Lower lobe of right lung (tissue), 2 donors: ENCODE results near the gene PPIB. TPM values are rescaled to one million over a fixed set of nuclear protein-coding genes. Genes with fewer than 3 reads are reported as not detected.

Source experiments
- ATAC-seq, 2 donors: fragments of 200-7000 bp; cut with Tn5 transposase; one replicate each; pipeline ENCODE4 v1.9.1; 2020 to 2022; ENCODE audit warnings: mild to moderate bottlenecking in 2 of 2, moderate library complexity in 2 of 2
- DNase-seq: peaks from one replicate; pipeline ENCODE4 v3.0.0-alpha.2; 2020
- H3K27ac ChIP-seq: fragments of 200-600 bp; one replicate; pipeline ENCODE4 v1.8.0; 2022
- H3K27me3 ChIP-seq: fragments of 200-600 bp; one replicate; pipeline ENCODE4 v1.8.0; 2022; ENCODE audit warnings: low read depth
- H3K36me3 ChIP-seq: fragments of 200-600 bp; one replicate; pipeline ENCODE4 v1.8.0; 2022; ENCODE audit warnings: mild to moderate bottlenecking
- H3K4me1 ChIP-seq: fragments of 200-600 bp; one replicate; pipeline ENCODE4 v1.8.0; 2022
- H3K4me3 ChIP-seq: fragments of 200-600 bp; one replicate; pipeline ENCODE4 v1.8.0; 2022; ENCODE audit warnings: mild to moderate bottlenecking
- H3K9me3 ChIP-seq: fragments of 200-600 bp; one replicate; pipeline ENCODE4 v1.8.0; 2022
- intact Hi-C: fragments of 100-400 bp; cut with DNase I; formaldehyde crosslinking; loops from one replicate; pipeline ENCODE4 v1.11.0; 2022
- total RNA-seq: library from RNA; stranded (reverse); fragmentation: NEBNext Ultra II Directional; extraction: Animal tissue kit (Norgen Biotek cat#: 25700); gene quantifications from one replicate; pipeline ENCODE4 v1.2.1, GENCODE V29; 2021
- TF ChIP-seq, protein P1 (sequence below): fragments of 200-600 bp; IDR thresholded peaks from one replicate; pipeline ENCODE4 v1.8.0; 2022; ENCODE audit warnings: antibody characterized with exemption, mild to moderate bottlenecking
- donor health status: DM: no; HTN: yes; CAD: no; lungs with severe emphysema.

PPIB gene
- total RNA-seq, 1 donor from 2014 or later = 323 TPM

DNA sequence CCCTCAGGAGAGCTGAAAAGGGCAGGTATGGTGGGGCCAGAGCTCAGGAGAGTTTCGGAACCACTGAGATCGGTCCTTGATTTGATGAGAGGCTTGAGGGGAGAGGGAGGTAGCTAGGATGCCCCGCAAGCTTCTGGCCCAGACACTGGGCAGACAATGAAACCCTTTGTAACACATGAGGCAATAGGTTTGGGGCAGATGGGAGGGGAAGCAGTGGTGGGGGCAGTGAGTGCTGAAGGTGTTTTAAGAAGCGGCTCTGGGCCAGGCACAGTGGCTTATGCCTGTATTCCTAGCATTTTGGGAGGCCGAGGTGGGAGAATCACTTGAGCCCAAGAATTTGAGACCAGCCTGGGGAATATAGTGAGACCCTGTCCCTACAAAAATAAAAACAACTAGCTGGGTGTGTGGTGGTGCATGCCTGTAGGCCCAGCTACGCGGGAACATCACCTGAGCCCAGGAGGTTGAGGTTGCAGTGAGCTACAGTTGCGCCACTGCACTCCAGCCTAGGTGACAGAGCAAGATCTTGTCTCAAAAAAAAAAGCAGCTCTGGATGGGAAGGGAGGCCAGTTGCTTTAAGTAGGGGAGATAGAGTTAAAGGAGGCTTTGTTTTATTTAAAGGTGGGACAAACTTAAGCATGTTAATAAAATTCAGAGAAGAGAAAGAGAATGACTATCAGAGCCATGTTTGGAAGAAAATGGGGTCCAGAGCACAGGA is 20.9 kb downstream of the PPIB start:
- Histone ChIP-seq H3K4me1 (no peaks in the 10 kb centered on the region), H3K27me3 (no peaks in the 10 kb centered on the region), H3K27ac (no peak overlapping the region), H3K4me3 (no peak overlapping the region), H3K9me3 (no peaks in the 10 kb centered on the region), H3K36me3 (peaks cover 78% of the 10 kb centered on the region)
- TF ChIP-seq, protein P1, sequence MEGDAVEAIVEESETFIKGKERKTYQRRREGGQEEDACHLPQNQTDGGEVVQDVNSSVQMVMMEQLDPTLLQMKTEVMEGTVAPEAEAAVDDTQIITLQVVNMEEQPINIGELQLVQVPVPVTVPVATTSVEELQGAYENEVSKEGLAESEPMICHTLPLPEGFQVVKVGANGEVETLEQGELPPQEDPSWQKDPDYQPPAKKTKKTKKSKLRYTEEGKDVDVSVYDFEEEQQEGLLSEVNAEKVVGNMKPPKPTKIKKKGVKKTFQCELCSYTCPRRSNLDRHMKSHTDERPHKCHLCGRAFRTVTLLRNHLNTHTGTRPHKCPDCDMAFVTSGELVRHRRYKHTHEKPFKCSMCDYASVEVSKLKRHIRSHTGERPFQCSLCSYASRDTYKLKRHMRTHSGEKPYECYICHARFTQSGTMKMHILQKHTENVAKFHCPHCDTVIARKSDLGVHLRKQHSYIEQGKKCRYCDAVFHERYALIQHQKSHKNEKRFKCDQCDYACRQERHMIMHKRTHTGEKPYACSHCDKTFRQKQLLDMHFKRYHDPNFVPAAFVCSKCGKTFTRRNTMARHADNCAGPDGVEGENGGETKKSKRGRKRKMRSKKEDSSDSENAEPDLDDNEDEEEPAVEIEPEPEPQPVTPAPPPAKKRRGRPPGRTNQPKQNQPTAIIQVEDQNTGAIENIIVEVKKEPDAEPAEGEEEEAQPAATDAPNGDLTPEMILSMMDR = no peak
- no peak for ATAC-seq
- no peak for DNase-seq
- intact Hi-C loops = no loop called here

DNA sequence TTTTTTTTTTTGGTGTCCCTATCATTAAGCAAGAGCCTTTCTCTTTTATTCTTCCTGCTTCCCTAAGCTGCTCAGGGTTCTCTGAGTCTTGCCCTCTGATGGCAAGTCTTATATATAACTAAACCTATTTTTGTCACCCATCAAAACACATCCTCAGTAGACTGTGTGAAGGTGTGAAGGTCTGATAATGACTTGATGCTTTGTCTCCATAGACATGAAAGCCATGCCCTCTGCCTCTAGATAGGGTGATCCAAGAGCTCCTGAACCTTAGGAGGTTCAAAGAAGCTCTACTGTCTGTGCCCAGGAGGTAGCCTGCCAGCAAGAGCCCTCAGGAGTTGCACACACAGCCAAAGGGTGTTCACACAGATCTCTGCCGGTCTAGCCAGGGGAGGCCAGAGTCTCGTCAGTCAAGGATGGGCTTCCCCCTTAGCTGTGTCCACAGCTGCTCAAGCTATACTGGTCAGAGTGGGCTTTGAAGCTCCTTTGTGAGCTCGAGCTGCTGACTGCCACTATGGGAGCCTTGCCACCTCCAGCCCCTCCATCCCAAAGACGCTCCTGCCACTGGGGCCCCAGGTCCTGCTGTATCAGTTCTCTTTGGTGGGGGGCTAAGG is 24.4 kb downstream of the PPIB start:
- H3K36me3 ChIP-seq = peaks cover 85% of the 10 kb centered on the region
- H3K27me3 ChIP-seq = no peaks in the 10 kb centered on the region
- H3K4me1 ChIP-seq = peaks cover 12% of the 10 kb centered on the region
- H3K9me3 ChIP-seq = no peaks in the 10 kb centered on the region
- intact Hi-C loops = no loop called here
- H3K27ac ChIP-seq = no peak overlapping the region
- no peak overlapping the region for H3K4me3 ChIP-seq
- DNase-seq = no peak
- ATAC-seq = no peak
- TF ChIP-seq, protein P1 = no peak

DNA sequence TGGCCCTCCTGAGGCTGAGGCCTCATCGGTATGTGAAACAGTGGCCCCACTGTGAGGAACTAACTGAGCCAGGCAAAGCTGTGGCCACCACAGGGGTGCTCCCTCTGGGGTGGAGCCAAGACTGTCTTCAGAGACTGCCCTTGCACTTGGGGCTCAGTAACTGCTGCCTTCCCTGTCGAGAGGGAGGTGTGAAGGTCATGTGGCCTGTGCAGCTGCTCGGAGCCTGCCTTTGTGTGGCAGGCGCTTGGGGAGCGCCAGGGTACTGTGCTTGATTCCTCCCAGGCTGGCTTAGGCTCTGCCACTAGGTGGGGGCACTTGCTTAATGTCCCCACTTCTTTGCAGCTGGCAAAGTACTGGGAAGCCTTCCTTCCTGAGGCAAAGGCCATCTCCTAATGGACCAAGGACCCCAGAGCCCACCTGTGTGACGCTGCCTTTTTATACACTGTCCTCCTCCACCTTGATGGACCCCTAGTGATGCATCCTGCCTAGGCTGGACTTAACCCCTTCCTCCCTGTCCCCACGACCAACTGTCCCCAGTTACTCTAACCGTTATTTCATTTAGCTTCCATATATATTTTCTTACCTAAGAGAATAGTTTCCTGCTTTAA is 25.5 kb downstream of the PPIB start:
- Histone ChIP-seq H3K27ac (no peak overlapping the region), H3K4me3 (no peak overlapping the region), H3K4me1 (peaks cover 20% of the 10 kb centered on the region), H3K27me3 (no peaks in the 10 kb centered on the region), H3K36me3 (peaks cover 85% of the 10 kb centered on the region), H3K9me3 (no peaks in the 10 kb centered on the region)
- TF ChIP-seq, protein P1 = no peak
- intact Hi-C loops = no loop called here
- DNase-seq (no peak), ATAC-seq (no peak)

DNA sequence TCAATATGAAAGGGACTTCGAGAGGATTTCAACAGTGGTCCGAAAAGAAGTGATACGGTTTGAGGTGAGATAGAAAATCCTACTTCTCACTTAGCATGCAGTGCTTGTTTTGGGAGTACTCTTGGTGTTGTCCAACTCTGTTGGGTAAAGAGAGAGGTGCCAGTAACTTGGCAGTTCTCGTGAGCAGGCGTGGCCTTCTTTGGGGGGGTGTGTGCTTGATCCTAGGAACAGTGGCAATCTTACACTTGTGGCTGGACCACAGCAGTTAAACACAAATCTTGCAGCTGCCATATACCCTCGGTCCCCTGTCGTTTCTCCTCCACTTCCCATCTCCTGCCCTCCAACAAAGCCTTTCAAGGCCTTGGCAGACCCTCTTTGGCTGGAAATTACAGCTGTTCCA is 26.5 kb downstream of the PPIB start:
- DNase-seq (no peak), ATAC-seq (peak in 1 of 2 donors; percentile 32)
- TF ChIP-seq, protein P1 = no peak
- H3K36me3 ChIP-seq = peaks cover 85% of the 10 kb centered on the region
- H3K9me3 ChIP-seq = no peaks in the 10 kb centered on the region
- no peak overlapping the region for H3K27ac ChIP-seq
- peaks cover 23% of the 10 kb centered on the region for H3K4me1 ChIP-seq
- no peaks in the 10 kb centered on the region for H3K27me3 ChIP-seq
- intact Hi-C loops = no loop called here
- H3K4me3 ChIP-seq = no peak overlapping the region

DNA sequence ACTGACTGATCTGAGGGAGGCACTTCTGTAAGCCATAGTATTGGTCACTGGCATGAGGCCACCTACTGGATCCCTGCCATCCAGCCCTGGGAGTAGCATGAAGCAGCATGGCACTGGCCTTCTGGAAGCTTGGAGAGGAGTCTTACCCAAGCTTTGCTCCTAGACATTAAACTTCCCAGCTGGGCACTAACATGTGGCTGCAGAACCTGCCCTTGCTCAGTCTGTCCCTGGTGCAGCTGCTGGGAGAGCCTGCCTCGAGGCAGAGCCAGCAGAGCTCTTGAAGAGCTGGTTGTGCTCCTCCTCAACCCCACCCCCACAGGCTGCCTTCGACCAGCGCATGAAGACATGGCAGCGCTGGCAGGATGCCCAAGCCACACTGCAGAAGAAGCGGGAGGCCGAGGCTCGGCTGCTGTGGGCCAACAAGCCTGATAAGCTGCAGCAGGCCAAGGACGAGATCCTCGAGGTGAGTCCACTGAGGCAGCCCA is 28.4 kb downstream of the PPIB start:
- ATAC-seq = peak; percentile 54 to 62
- Histone ChIP-seq H3K27me3 (no peaks in the 10 kb centered on the region), H3K9me3 (no peaks in the 10 kb centered on the region), H3K27ac (no peak overlapping the region), H3K4me1 (peaks cover 23% of the 10 kb centered on the region), H3K36me3 (peaks cover 96% of the 10 kb centered on the region), H3K4me3 (no peak overlapping the region)
- intact Hi-C loops = no loop called here
- TF ChIP-seq, protein P1 = no peak
- DNase-seq = peak; percentile 76
